ENCODE results near the gene ILKAP.

DNA sequence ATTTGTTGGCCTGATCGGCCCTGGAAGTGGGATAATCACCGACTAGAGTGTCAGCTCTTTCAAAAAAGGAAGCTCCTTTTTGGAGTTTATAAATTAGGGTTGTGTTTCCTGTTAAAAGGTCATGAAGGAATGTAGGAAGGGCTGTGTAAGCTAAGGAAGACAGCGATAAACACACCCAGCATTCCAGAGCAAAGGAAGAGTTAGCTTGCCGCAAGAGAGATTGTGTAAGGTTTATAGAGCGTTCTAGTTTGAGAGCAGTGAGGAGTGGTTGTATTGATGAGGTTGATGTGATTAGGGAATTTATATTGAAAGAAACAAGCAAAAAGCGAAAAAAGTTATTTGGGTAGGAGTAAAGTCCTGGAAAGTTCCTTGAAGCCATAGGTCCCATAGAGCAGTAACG is 3.5 kb upstream of the ILKAP start:
- TF ChIP-seq, protein P1, sequence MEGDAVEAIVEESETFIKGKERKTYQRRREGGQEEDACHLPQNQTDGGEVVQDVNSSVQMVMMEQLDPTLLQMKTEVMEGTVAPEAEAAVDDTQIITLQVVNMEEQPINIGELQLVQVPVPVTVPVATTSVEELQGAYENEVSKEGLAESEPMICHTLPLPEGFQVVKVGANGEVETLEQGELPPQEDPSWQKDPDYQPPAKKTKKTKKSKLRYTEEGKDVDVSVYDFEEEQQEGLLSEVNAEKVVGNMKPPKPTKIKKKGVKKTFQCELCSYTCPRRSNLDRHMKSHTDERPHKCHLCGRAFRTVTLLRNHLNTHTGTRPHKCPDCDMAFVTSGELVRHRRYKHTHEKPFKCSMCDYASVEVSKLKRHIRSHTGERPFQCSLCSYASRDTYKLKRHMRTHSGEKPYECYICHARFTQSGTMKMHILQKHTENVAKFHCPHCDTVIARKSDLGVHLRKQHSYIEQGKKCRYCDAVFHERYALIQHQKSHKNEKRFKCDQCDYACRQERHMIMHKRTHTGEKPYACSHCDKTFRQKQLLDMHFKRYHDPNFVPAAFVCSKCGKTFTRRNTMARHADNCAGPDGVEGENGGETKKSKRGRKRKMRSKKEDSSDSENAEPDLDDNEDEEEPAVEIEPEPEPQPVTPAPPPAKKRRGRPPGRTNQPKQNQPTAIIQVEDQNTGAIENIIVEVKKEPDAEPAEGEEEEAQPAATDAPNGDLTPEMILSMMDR (conservative IDR thresholded peaks at IDR 0.05; ENCODE audit: low read depth, low read length), result no peak
- TF ChIP-seq BHLHE40 (IDR thresholded peaks at IDR 0.05; ENCODE audit: low read depth, low read length) (no peak), POLR2A (IDR thresholded peaks at IDR 0.05; ENCODE audit: low read depth, low read length) (no peak), MXI1 (IDR thresholded peaks at IDR 0.05; ENCODE audit: borderline replicate concordance, low read depth, low read length) (no peak), SMC3 (IDR thresholded peaks at IDR 0.05; ENCODE audit: low read depth, low read length) (no peak)
- TF ChIP-seq, protein P2, sequence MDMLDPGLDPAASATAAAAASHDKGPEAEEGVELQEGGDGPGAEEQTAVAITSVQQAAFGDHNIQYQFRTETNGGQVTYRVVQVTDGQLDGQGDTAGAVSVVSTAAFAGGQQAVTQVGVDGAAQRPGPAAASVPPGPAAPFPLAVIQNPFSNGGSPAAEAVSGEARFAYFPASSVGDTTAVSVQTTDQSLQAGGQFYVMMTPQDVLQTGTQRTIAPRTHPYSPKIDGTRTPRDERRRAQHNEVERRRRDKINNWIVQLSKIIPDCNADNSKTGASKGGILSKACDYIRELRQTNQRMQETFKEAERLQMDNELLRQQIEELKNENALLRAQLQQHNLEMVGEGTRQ (IDR thresholded peaks at IDR 0.05; ENCODE audit: low read depth, low read length), result no peak
- TF ChIP-seq, protein P3, sequence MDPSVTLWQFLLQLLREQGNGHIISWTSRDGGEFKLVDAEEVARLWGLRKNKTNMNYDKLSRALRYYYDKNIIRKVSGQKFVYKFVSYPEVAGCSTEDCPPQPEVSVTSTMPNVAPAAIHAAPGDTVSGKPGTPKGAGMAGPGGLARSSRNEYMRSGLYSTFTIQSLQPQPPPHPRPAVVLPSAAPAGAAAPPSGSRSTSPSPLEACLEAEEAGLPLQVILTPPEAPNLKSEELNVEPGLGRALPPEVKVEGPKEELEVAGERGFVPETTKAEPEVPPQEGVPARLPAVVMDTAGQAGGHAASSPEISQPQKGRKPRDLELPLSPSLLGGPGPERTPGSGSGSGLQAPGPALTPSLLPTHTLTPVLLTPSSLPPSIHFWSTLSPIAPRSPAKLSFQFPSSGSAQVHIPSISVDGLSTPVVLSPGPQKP (IDR thresholded peaks at IDR 0.05; ENCODE audit: borderline replicate concordance, low read depth, low read length), result no peak
